Keratinocyte (primary cell): ENCODE data around the gene CSF3R. TPM values are rescaled to one million over a fixed set of nuclear protein-coding genes. Genes with fewer than 3 reads are reported as not detected.

Experiments
- DNase-seq: peaks from one replicate; pipeline ENCODE4 v3.0.0-alpha.2; 2011; ENCODE audit warnings: low read depth, missing footprints, low spot score
- FAIRE-seq: peaks from 2 replicates; lab custom pipeline; 2011; peaks lifted over from hg19 to GRCh38; lab: Jason Lieb, UNC
- H2AFZ ChIP-seq: 2 replicates; pipeline ENCODE4 v1.6.0; 2012; ENCODE audit warnings: low read length, control low read depth, inconsistent platforms; ENCODE audit not compliant: control insufficient read depth
- H3K27ac ChIP-seq: 2 replicates; pipeline ENCODE4 v1.5.1; 2011; ENCODE audit warnings: low read length; ENCODE audit not compliant: control insufficient read depth, insufficient read depth
- H3K27me3 ChIP-seq: 3 replicates; pipeline ENCODE4 v1.6.0; 2011; ENCODE audit warnings: low read length; ENCODE audit not compliant: control insufficient read depth, insufficient read depth; ENCODE audit errors: extremely low read depth
- H3K36me3 ChIP-seq, 2 experiments: 2 replicates in 1 of 2; 3 replicates in 1 of 2; pipeline ENCODE4 v1.5.1; 2011; ENCODE audit warnings: low read length in 2 of 2, mild to moderate bottlenecking in 1 of 2; ENCODE audit not compliant: control insufficient read depth in 2 of 2, insufficient read depth in 2 of 2; ENCODE audit errors: extremely low read depth in 1 of 2
- H3K4me1 ChIP-seq: 3 replicates; pipeline ENCODE4 v1.5.1; 2011; ENCODE audit warnings: low read length; ENCODE audit not compliant: control insufficient read depth, insufficient read depth; ENCODE audit errors: extremely low read depth
- H3K4me2 ChIP-seq: 3 replicates; pipeline ENCODE4 v1.6.0; 2011; ENCODE audit warnings: low read depth, low read length; ENCODE audit not compliant: control insufficient read depth, insufficient read depth; ENCODE audit errors: extremely low read depth
- H3K4me3 ChIP-seq, 3 experiments: fragments of 200-600 bp in 1 of 3; sonication (generic) in 1 of 3; 2 replicates in 2 of 3; 3 replicates in 1 of 3; pipeline ENCODE4 v1.5.1; 2011 to 2016; ENCODE audit warnings: low read length in 3 of 3, mild to moderate bottlenecking in 3 of 3, control low read depth in 2 of 3, inconsistent platforms in 1 of 3, low read depth in 1 of 3, mixed read lengths in 1 of 3, mixed run types in 1 of 3, moderate library complexity in 1 of 3; ENCODE audit not compliant: control insufficient read depth in 2 of 3, insufficient read depth in 2 of 3; ENCODE audit errors: extremely low read depth in 1 of 3
- H3K79me2 ChIP-seq: 2 replicates; pipeline ENCODE4 v1.6.0; 2012; ENCODE audit warnings: low read length; ENCODE audit not compliant: control insufficient read depth, insufficient read depth
- H3K9ac ChIP-seq: 3 replicates; pipeline ENCODE4 v1.6.0; 2011; ENCODE audit warnings: low read length; ENCODE audit not compliant: control insufficient read depth, insufficient read depth; ENCODE audit errors: extremely low read depth
- H3K9me1 ChIP-seq: 3 replicates; pipeline ENCODE4 v1.6.0; 2011; ENCODE audit warnings: low read length; ENCODE audit not compliant: control insufficient read depth, insufficient read depth; ENCODE audit errors: extremely low read depth
- H3K9me3 ChIP-seq: 2 replicates; pipeline ENCODE4 v1.5.1; 2012; ENCODE audit warnings: low read depth, low read length; ENCODE audit not compliant: control insufficient read depth
- H4K20me1 ChIP-seq: 3 replicates; pipeline ENCODE4 v1.6.0; 2011; ENCODE audit warnings: low read length; ENCODE audit not compliant: control insufficient read depth, insufficient read depth; ENCODE audit errors: extremely low read depth
- EZH2 ChIP-seq: IDR thresholded peaks from one replicate; pipeline ENCODE4 v1.6.1; 2012; ENCODE audit warnings: inconsistent platforms, mild to moderate bottlenecking, low read length, moderate library complexity
- dilution Hi-C: fragments of 300-500 bp; cut with MboI; formaldehyde crosslinking; loops from one replicate; pipeline ENCODE4 v1.7.0; 2020; ENCODE audit warnings: low sequenced_read_pairs; ENCODE audit not compliant: extremely low pct_ligation_motif_present
- polyA plus RNA-seq, 5 experiments: library from polyadenylated mRNA; depleted of rRNA in 3 of 5; stranded (reverse) in 3 of 5; stranded (forward) in 1 of 5; unstranded in 1 of 5; fragments of >200 nt; gene quantifications; 1 replicate in 1 of 5; 2 replicates in 3 of 5; 3 replicates in 1 of 5; pipeline versions ENCODE4 v1.2.1 to v1.2.3, GENCODE V29; 2011 to 2012; ENCODE audit warnings: missing spikeins in 2 of 5, low read depth in 1 of 5, low replicate concordance in 1 of 5
- TF ChIP-seq, protein P1 (sequence below), 3 experiments: IDR thresholded peaks in 1 of 3; conservative IDR thresholded peaks in 1 of 3; optimal IDR thresholded peaks in 1 of 3; 2 replicates in 2 of 3; 3 replicates in 1 of 3; pipeline versions ENCODE3 to v1.5.1; 2011; ENCODE audit warnings: low read length in 3 of 3, mild to moderate bottlenecking in 3 of 3, moderate library complexity in 2 of 3, control low read depth in 1 of 3, inconsistent platforms in 1 of 3; ENCODE audit not compliant: insufficient read depth in 2 of 3; ENCODE audit errors: extremely low read depth in 1 of 3

Gene CSF3R
- polyA plus RNA-seq, 1 donor (not counting 4 experiments of a cell fraction or from before 2014, with no cell fraction given): not detected

DNA sequence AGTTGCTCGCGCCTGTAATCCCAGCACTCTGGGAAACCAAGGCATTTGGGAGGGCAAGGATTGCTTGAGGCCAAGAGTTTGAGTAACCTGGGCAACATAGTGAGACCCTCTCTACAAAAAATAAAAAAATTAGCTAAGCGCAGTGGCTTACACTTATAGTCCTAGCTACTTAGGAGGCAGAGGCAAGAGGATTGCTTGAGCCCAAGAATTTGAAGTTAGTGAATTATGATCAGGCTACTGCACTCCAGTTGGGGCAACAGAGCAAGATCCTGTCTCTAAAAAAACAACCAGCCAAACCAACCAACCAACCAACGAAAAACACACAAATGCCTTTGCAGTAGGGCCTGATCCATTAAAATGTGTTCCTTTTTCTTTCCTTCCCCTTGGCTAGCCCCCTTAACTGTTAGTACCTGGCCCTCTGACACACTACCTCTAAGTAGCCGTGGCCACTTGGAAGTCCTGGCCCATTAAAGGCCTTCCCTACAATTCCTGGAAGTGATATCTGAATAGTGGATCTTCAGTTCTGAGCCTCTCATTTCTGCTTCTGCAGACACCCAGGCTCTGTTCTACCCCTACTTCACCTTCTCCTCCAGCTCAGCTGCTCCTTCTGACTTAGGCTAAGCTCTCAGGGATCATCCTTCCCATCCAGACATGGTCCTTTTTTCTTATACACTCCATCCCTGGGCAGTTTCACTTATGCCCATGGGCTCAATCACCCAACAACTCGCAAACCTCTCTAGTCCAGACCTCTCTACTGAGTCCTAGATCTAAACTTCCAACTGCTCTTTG is 28.9 kb downstream of the CSF3R start:
- no peaks in the 10 kb centered on the region for H3K79me2 ChIP-seq
- H3K27ac ChIP-seq: no peak overlapping the region
- H3K4me3 ChIP-seq: no peak overlapping the region
- H3K4me2 ChIP-seq: no peak overlapping the region
- no peak overlapping the region for H3K9ac ChIP-seq
- FAIRE-seq: no peak
- peaks cover 13% of the 10 kb centered on the region for H3K4me1 ChIP-seq
- H3K27me3 ChIP-seq: no peaks in the 10 kb centered on the region
- dilution Hi-C loops: no loop called here
- no peaks in the 10 kb centered on the region for H4K20me1 ChIP-seq
- DNase-seq: no peak
- no peaks in the 10 kb centered on the region for H3K9me3 ChIP-seq
- H2AFZ ChIP-seq: no peak overlapping the region
- peaks cover 14 to 22% of the 10 kb centered on the region in 2 experiments for H3K36me3 ChIP-seq
- no peaks in the 10 kb centered on the region for H3K9me1 ChIP-seq
- no peak for TF ChIP-seq EZH2
- TF ChIP-seq, protein P1, sequence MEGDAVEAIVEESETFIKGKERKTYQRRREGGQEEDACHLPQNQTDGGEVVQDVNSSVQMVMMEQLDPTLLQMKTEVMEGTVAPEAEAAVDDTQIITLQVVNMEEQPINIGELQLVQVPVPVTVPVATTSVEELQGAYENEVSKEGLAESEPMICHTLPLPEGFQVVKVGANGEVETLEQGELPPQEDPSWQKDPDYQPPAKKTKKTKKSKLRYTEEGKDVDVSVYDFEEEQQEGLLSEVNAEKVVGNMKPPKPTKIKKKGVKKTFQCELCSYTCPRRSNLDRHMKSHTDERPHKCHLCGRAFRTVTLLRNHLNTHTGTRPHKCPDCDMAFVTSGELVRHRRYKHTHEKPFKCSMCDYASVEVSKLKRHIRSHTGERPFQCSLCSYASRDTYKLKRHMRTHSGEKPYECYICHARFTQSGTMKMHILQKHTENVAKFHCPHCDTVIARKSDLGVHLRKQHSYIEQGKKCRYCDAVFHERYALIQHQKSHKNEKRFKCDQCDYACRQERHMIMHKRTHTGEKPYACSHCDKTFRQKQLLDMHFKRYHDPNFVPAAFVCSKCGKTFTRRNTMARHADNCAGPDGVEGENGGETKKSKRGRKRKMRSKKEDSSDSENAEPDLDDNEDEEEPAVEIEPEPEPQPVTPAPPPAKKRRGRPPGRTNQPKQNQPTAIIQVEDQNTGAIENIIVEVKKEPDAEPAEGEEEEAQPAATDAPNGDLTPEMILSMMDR (optimal IDR thresholded peaks at IDR 0.05 in 1 of 3, IDR thresholded peaks at IDR 0.05 in 1 of 3, conservative IDR thresholded peaks at IDR 0.05 in 1 of 3; ENCODE audit: extremely low read depth in 1 of 3, insufficient read depth in 2 of 3, low read length in 3 of 3): no peak

DNA sequence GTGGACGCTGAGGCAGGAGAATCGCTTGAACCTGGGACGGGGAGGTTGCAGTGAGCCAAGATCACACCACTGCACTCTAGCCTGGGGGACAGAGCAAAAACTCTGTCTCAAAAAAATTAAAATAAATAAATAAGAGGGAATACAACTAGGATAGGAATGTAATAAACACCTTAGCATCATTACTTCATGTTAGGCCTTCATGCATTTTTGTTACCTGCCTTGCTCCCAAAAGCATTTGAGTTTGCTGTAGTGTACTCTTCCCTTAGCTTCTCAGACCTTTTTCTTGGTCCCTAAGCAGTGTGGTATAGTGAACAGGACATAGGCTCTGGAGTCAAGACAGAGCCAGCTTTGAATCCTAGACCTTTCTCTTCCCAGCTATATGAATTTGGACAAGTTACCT is 29.7 kb downstream of the CSF3R start:
- Histone ChIP-seq H3K27me3 (no peaks in the 10 kb centered on the region), H3K4me3 (no peak overlapping the region), H3K4me2 (no peak overlapping the region), H3K9me3 (no peaks in the 10 kb centered on the region), H4K20me1 (no peaks in the 10 kb centered on the region), H3K9me1 (no peaks in the 10 kb centered on the region), H3K79me2 (no peaks in the 10 kb centered on the region), H3K36me3 (peaks cover 12 to 17% of the 10 kb centered on the region in 2 experiments), H3K9ac (no peak overlapping the region), H3K27ac (no peak overlapping the region), H3K4me1 (peaks cover 18% of the 10 kb centered on the region), H2AFZ (no peak overlapping the region)
- no peak for TF ChIP-seq EZH2
- TF ChIP-seq, protein P1 (optimal IDR thresholded peaks at IDR 0.05 in 1 of 3, IDR thresholded peaks at IDR 0.05 in 1 of 3, conservative IDR thresholded peaks at IDR 0.05 in 1 of 3; ENCODE audit: extremely low read depth in 1 of 3, insufficient read depth in 2 of 3, low read length in 3 of 3): no peak
- no peak for FAIRE-seq
- dilution Hi-C loops: no loop called here
- DNase-seq: no peak
